GM10847 (cell line): ENCODE data around the gene ITGAE.

ENCODE experiments used
- POLR2A ChIP-seq: IDR thresholded peaks from 2 replicates; pipeline ENCODE4 v1.6.1; 2011; ENCODE audit not compliant: insufficient read length; ENCODE audit errors: extremely low read depth

Gene ITGAE

GRCh38 chr17:3827124-3827773 lies 26.3 kb upstream of the ITGAE start:
- no peak for TF ChIP-seq POLR2A

- TF ChIP-seq POLR2A: no peak
These were observed 25.2 kb upstream of the ITGAE start for GRCh38 chr17:3826191-3826590.

- TF ChIP-seq POLR2A: no peak
These were observed 20.1 kb upstream of the ITGAE start for GRCh38 chr17:3821101-3821500.

- TF ChIP-seq POLR2A: no peak
These were observed 17.8 kb upstream of the ITGAE start for GRCh38 chr17:3818786-3819185.

- TF ChIP-seq POLR2A: no peak
These were observed 17.0 kb upstream of the ITGAE start for GRCh38 chr17:3817851-3818605.

GRCh38 chr17:3815925-3816324 lies 14.9 kb upstream of the ITGAE start:
- no peak for TF ChIP-seq POLR2A

- TF ChIP-seq POLR2A: no peak
These were observed 14.1 kb upstream of the ITGAE start for GRCh38 chr17:3815122-3815521.

GRCh38 chr17:3814361-3814760 lies 13.4 kb upstream of the ITGAE start:
- TF ChIP-seq POLR2A: no peak

GRCh38 chr17:3813171-3813570 lies 12.2 kb upstream of the ITGAE start:
- TF ChIP-seq POLR2A: no peak

- TF ChIP-seq POLR2A: no peak
These were observed 11.8 kb upstream of the ITGAE start for GRCh38 chr17:3812771-3813170.

- no peak for TF ChIP-seq POLR2A
These were observed 11.3 kb upstream of the ITGAE start for GRCh38 chr17:3812284-3812683.

GRCh38 chr17:3810019-3810418 lies 9.0 kb upstream of the ITGAE start:
- no peak for TF ChIP-seq POLR2A

GRCh38 chr17:3809135-3809534 lies 8.1 kb upstream of the ITGAE start:
- no peak for TF ChIP-seq POLR2A

- no peak for TF ChIP-seq POLR2A
These were observed 7.7 kb upstream of the ITGAE start for GRCh38 chr17:3808701-3809100.

- TF ChIP-seq POLR2A: no peak
These were observed 4.6 kb upstream of the ITGAE start for GRCh38 chr17:3805581-3805980.

- TF ChIP-seq POLR2A: no peak
These were observed 3.5 kb upstream of the ITGAE start for GRCh38 chr17:3804503-3804931.

- TF ChIP-seq POLR2A: no peak
These were observed 2.3 kb upstream of the ITGAE start for GRCh38 chr17:3803308-3803640.
